Measurements from ENCODE around the gene PLD5.

The PLD5 gene

DNA sequence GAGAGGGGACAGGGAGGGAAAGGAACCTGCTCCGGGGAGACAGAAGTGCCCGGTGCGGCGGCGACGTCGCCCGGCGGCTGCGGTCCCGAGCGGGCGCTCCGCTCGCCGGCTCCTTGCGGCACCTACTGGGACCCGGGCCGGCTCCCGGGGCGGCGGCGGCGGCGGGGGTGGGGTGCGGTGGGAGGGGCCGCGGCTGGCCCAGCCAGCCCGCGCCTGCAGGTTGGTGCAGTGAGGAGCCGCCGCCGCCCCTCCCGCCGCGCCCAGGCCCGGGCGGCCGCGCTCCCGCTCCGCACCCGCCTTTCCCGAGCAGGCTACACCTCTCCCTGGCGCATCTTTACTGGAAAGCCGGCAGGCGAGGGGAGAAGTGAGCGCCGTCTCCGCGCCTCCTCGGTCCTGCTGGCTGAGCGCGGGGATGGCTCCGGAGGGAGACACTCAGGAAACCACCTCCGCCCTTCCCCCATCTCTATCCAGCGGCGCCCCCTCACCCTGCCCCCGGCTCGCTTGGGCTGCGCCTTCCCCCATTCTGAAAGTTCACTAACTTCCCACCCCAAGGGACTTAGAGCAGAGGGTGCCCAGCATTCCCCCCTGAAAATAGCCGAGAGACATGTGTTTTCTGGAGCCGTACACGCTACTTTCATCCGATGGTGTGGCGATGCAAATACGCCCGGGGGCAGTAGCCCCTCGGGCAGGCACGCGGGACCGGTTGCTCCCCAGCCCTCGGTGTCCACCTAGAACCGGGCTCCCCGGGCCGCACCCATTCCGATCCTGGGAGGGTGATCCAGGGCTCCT, at the start of gene PLD5:
TSS of gene PLD5 (minus strand) at position 127 of the 789 bp plus-strand sequence.
- DNase-seq, result peak; percentile 49

DNA sequence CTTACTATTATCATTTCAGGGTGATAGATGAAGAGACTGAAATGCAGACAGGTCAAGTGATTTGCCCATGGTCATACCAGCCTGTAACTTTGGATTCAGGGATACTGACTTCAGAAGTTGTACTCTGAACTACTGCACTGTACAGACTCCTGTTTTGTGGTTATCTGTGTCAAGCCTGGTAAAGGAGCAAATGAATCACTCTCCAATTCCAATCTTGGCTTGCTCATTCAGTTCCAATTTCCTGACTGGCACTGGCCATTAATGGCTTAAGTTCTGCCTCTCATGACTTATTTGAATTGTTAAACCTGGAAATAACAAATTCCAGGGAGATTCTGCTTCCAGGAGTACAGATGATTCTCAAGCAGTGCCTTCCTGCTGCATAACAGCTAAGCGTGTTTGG, 45.4 kb upstream of the PLD5 start:
- no peak for DNase-seq

DNA sequence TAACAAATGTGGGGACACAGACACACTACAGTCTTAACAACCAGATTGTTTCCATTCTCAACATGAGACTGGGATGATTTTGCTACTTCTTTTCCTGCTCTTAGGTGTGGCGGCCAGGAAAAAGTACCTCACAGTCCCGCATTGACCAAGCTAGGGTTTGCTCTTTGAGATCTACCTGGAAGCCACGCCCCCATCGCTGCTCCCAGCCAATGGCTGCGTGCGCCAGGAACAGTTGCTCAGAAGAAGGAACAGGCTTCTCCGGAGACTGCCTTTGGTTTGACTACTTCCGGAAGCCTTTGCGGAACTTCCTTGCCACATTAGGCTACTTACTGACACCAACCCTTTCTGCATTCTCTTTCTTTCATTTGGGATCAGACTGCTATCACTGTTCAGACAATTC, 44.2 kb upstream of the PLD5 start:
- no peak for DNase-seq

DNA sequence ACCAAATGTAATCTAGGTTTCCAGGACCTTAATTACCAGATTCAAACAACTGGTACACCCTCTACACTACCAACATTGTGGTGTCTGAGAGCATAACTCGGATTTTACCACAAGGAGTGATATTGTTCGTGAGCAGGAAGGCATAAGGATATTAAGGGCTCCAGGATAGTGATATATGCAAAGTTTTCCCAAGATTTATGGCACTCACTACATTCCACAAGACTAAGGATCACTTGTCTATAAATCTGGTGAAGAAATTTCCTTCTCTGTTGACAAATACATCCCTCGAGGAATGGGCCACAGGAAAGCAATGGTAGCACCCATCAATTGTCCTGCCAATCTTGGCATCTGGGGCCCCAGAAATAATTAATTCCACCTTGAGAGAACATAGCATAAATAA, 43.1 kb upstream of the PLD5 start:
- no peak for DNase-seq

DNA sequence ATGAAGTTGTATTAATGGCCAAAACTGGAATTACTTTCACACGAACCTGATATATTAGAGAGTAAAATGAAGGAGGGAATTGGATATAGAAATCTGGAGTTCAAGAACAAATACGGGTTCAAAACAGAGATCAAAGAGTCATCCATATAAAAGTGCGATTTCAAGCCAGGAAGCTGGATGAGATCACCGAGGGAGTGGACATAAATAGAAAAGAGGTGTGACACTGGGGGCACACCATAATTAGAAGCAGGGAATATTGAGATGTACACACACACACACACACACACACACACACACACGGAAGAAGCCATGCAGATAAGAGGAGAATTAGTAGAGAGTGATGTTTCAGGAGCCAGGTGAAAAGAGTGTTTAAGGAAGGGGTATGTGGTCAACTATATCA, 32.3 kb upstream of the PLD5 start:
- DNase-seq, result no peak

DNA sequence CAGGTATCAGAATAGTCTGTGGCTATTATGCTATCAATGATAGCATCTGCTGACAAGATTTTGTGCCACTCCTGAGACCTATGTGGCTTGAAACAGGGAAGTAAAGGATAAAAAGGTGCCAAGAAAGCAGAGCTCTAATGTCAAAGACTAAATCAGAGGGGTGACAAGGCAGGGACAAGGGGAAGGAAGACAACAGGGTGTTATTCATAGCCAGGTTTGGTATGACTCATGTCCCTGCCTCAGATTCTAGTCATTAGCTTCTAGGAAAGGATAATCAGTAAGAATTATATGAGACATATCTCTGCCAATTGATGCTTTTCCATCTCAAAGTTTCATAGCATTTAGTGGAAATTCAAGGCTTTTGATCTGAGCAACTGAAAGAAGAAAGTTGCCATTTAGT, 31.8 kb upstream of the PLD5 start:
- no peak for DNase-seq

DNA sequence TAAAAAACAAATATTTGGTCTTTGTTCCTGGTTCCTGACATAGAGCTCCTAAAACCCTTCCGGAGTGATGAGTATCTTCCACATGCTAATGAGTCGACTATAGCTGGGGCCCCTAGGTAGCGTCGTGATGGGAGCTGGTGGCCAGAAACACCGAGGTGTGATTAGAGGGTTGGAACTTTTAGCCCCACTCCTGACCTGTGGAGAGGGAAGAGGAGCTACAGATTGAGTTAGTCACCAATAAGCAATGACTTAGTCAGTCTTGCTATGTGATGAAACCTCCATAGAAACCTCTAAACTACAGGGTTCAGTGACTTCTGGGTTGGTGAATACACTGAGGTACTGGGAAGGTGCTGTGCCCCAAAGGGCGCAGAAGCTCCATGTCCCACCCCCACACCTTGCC, 30.1 kb upstream of the PLD5 start:
- DNase-seq, result no peak

DNA sequence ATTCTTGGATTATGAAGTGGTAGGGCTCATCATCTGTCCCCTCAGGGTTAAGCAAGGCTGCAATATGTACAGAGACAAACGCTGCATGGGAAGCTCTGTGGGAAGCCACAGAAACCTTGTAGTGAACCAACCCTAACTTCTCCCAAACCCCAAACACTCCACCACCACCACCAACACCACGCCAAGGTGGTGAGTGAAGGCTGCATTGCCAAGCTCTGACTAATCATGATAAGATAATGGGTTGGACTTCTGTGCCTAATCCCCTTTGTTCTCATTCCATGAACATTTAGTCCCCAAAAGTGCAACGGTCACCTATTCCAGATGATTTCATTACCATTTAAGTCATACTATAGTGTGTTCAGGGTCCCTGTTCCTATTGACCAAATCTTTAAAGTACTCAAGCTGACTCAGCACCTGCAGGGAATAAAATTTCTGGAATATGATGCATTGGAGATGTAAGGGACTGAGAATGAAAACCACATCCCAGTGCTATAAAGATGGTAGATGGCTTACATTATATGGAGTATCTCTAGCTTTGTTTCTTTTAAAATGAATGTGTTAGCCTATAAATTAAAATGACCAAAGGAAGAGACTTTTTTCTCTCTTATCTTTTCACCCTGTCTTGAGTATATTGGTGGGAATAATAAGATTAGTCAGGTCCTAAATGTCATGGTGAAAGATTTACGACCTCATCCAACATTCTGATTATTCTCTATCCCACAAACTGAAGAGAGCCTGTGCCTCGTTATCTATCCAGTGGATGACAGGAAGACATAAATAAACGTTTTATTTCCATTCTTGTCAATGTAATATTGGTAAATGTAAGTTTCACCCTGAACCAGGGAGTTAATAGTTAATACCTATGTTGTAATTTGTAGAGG, 22.6 kb upstream of the PLD5 start:
- no peak for DNase-seq

DNA sequence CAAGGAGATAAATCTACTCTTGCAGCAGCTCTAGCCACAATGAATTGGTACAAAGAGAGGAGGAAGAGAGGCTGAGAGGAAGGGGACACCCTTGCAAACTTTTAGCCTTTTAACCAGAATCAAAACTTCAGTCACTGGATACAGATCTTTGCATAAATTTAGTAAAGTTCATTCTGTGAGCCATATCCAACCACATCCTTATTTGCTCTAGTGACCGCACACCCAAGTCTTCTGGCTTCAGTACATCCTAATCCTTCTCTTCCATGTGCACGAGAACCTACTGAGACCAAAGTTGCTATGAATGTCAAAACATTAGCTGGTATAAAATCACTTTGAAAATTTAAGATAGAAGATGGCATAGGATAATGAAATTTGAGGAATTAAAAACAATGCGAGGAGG, 21.9 kb upstream of the PLD5 start:
- DNase-seq, result no peak

DNA sequence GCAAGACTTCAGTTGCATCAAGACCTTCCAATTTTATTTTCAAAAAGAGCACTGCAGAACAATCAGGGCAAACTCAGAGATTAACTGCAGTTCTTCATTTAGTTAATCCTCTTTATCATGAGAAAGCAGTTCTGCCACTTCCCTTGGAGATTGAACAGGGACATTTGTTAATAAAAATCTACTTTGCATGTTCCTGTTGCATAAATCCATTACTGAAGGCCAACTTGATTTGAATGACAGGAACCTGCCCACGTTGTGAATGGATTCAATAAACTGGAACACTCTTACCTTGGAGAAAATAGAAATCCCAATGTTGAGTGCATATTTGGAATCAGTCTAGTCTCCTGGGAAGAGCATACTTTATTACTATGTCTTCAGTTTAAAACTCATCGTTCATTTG, 19.6 kb upstream of the PLD5 start:
- DNase-seq, result no peak

DNA sequence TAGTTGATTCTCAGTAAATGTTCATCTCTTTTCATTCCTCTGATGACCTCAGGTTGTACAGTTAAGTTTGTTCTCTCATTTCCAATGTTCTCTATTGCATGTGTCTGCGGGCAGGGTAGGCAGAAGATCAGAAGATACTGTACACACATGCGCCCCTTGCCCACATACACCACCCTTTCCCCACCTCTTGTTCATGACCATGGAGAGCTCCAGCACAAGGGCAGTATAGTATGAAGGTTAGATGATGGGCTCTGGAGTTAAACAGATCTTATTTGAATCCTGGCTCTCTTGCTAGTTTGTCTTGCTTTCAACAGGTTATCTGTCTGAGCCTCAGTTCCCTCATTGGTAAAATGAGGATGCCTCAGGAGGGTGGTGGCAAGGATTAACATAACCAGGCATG, 17.8 kb upstream of the PLD5 start:
- no peak for DNase-seq

DNA sequence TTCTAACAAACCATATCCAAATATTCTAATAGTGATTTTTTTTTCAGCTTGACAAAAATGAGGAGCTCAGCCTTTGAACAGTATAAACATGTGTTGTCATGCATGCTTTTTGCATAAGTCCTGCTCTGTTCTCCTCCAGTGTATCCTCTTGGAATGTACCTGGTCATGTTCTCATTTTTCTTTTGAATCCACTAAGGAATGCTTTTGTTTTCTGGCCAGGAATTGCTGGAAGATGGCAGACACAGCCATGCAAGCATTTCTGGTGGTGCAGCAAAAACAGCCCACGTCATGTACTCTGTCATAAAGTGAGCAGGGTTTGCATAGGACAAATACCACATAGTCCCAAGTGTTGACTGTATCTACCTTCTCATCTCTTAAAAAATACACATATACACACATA, 11.5 kb upstream of the PLD5 start:
- DNase-seq, result no peak

DNA sequence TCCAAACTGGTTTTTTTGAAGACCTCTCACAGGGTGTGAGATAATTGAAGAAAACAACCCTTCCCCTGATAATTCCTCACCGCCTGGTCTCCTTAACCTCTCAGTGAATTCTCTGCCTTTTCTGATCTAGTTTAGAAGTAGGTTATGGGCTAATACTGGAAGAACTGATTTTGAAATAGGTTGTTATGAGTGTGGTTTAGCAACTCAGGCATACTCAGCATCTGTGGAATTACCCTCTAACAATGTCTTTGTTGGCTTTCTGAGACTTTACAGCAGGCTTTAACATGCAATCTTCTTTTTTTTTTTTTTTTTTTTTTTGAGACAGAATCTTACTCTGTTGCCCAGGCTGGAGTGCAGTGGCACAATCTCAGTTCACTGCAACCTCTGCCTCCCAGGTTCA, 10.3 kb upstream of the PLD5 start:
- no peak for DNase-seq

DNA sequence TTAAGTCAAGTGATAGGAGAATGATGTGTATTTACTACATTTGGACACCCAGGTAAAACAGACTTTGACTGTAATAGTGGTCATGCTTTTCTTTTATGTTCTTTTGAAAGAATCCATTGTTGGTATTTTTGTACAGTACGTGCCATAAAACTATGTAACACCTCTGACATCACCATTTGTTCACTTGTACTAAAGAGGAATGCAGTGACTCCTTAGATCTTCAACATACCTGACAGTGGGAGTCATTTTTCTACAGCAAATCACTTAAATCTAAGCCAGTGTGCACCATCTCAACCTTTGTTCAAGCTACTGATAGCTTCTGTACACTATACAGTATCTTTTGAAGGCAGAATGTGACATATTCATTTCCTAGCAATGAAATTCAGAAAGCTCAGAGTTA, 6.3 kb upstream of the PLD5 start:
- no peak for DNase-seq

DNA sequence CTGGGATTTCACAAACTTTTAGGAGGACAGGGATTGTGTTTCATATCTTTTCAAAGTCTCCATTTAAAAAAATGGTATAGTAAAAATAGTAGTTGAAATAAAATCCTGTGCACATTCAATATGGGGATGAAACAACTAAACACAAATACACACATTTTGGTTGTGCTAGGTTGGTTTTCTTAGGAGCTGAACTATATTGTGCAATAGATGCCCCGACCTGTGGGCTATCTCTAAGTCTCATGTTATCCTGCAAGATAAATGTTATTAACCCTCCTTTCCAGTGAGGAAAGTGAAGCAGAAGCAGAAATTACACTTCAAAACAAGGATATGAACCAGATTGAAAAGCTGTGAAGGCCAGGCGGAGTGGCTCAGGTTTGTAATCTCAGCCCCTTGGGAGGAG, 1.3 kb upstream of the PLD5 start:
- DNase-seq, result no peak

DNA sequence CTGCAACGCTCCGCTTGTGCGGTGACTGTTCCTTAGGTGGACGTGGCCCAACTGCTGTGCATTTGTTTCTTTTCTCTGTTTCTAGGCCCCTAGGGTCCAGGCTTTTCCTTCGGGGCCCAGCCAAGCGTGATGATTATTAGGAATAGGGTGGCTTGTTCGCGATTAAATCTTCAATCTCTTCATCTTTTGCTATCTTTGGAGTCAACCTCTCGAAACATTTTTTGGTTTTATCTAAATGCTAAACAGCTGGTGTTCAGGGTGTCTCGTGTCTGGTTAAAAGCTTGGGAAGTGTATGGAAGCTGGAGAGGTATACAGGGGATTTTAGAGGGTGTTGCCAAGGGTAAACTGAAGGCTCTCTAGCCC, 844 bp upstream of the PLD5 start:
- DNase-seq, result no peak

DNA sequence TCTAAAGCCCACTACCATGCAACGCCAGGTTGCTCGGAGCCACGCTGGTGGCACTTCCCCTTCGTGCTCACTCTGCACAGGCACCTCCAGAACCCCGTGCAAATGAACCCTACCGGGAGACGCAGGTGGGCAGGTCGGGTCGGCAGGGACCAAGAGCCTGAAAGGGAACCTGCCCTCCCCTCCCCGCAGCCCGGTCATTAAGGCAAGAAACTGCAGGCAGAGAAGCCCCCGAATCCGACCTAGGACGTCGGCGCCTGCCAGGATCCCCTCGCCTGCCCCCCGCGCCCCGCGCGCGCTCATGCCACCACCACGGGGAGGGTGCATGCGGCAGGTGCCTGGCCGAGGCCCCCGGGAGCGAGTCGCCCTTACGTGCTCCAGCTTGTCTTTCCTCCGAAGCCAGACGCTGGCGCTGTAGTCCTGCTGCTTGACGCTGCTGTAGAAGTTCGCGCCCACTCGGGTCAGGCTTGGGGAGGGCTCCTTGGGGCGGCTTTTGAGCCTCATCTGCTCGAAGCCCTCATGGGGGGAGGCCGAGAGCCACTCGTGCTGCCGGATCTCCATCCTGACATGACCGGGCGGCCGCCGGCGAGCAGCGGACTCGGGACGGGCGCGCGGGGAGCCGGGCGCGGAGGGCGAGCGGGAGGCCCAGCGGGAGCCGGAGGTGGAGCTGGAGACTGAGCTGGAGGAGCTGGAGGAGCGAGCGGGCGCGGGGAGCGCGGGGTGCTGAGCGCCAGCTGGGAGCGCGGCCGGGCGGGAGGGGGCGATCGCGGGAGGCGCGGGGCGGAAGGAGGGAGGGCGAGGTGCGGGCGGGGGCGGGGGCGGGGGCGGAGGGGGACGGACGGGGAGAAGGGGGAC, 552 bp downstream of the PLD5 start:
- DNase-seq, result peak; percentile 53

DNA sequence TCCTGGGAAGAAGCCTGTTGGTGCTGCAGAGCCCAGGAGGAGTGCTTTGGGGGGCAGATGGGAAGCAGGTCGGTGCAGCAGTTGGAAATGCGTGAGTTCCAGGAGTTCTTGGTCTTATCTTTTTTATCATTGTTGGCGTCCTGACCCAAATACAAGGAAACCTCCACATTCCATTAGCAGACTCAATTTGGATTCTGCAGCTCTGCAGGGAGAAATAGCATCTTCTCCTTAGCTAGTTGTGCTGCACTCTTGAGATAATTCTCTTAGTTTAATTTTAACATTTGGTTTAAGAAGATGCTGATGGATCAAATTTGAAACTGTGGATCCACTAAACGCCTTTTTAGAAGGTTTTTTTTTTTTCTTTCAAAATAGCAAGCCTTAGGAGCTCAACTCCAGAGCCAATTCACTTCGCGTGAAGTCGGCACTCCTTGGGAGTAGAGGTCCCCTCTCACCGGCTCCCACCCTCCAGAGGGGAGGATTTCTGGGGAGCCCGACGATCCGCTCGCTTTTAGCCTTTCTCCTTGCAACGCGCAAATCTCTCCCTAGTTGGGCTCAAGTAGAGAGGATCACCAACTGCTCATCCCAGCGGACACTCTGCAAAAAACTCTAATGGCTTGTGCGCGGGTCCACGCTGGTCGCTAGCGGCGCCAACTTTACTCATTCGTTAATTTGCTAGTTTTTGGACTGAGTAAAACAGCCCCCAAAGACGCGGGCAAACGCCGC, 1.3 kb downstream of the PLD5 start:
- no peak for DNase-seq

DNA sequence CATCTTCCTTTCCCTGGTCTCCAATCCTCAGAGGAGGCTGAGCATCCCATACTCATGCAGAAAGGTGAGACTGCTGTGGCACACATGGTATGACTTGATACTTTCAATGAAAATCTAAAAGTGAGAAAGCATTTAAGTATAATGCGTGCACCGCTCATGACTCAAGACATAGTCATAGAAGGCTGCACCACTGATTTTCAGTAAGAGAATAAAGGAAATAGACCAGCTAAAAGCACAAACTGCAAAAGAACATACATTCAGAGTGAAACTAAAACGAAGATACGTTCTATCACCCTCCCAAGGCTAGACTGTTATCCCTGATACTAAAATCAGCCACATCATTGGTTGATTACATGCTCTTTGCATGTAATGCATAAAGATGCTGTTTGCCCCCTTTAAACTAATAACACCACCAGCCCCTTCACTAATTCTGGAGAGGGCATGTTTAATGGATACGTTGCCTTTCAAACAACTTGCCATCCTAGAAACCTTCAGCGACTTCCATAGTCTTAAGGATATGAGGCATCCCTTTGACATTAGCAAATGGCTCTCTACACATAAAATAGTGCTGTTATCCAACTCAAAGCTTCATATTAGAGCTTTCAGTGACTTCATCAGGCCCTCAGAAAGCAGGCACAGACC, 2.1 kb downstream of the PLD5 start:
- DNase-seq, result no peak

DNA sequence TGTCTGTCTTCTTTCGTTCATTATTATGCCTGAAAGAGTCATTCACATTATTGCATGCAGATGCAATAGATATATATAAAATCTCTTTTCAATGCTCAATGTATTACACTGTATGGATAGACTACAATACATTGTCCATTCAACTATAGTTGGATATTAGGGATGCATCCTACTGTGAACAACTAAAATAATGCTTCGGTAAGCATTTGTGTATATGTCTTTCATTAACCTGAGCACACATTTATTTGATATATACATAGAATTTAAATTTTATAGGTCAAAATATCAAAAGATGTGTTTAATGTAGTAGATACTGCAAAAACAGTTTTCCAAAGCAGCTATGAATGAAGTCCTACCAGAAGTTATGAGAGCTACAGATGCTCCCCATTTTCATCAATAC, 8.9 kb downstream of the PLD5 start:
- DNase-seq, result no peak

DNA sequence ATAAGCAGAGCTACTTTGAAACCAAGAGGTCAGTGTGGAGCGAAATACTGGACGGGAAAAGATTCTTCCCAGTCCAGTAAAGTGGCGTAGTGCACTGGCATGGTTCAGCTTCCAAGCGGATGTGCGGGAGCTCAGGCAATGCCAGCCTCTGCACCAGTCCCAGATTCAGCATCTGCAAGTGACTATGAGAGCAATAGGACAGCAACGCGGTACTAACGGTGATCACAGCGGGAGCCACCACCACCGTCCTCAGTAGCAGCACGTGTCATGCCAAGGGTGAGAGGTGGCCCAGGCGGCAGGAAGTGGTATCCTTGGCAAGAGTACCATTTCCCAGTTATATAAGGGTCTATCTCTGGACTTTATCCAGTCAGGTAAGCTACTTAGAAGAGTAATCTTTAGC, 17.8 kb downstream of the PLD5 start:
- DNase-seq, result no peak

DNA sequence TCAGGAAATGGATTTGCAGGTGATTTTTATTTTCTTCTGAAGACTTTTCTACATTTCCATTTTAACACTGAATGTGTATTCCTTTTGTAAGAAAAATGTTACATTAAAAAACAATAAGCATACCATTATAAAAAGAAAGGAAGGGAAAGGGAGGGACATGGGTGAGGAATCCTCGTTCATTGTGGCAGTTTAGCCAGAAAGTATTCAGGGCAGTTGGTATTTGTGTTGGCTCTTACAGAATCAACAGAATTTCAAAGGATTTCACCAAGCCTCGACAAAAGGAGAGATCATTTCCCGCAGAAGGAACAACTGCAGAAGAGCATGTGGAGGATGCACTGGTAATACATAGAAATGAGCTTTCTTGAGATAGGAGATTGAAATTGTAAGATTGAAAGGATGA, 35.0 kb downstream of the PLD5 start:
- no peak for DNase-seq

All from activated CD8-positive, alpha-beta memory T cell treated with anti-CD3 and anti-CD28 coated beads, Interleukin-2, amount 50 U/mL, for 48 hours (primary cell).